Measurements from ENCODE around the gene HMGXB3.

HMGXB3 gene

DNA sequence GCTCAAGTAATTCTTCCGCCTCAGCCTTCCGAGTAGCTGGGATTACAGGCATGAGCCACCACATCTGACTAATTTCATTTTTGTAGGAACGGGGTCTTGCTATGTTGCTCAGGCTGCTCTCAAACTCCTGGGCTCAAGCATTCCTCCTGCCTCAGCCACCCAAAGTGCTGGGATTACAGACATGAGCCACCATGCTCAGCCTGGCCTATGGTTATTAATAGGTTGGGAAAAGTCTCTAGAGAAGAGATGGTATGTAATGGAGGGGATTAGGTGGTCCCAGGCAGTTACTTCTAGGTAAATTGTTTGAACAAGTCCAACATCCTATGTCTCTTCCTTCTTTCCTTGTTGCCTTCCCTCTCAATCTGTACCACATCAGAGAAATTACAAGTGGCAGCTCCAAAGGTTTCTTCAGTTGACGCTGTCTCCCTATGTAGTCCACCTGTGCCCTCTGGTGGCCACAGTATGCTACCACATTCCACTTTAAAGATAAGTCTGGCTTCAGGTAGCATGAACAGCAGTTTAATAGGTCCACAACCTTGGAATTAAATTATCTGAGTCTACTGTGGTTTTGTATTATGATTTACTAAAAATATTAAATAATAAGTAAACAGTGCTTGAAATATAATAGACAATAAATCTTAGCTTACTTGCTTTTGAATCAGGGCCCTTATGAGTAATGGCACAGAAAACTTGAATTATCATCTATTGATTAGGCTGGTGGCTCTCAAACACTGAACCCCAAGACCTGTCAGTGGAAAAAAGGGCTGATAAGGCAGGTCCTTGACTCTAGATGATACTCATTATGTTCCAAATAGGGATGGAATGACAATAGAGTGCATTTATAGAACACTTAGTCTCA is 9.8 kb upstream of the HMGXB3 start:
- peak; percentile 37 for DNase-seq (ENCODE audit: low read depth)

GRCh38 chr5:149993471-149993870 is 7.1 kb upstream of the HMGXB3 start:
- DNase-seq (ENCODE audit: low read depth): no peak

DNA sequence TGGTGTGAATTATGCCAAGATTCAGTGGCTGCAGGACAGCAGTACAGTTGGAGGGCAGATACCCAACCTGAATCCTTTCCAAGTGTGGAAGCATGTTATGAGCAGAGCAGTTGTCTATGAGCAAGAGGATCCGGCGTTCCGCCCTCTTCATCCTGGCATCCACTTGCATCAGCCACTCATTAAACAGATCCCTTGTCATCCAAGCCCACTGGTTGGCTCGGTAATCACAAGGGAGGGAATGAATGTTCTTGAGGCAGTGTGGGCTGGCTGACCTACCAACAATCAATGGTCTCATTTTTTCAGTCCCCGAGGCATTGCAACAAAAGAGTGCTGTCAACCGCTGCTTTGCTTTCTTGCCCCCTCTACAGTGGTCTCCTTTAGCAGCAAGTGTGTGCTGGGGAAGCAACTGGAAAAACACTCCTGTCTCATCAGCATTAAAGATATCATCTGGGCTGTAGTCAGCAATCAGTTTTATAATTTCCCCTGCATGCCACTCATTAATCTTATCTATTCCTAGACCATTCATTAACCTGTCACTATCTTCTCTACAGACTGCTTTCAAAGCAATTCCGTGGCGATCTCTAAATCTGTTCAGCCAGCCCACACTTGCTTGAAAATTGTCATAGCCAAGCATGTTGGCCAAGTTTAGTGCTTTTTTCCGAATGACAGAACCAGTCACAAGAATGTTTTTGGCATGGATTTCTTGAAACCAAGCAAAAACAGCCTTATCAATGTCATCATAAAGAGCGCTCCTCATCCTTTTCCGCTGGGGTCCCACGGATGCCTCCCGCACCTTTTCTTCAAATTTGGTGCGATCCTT is 4.9 kb upstream of the HMGXB3 start:
- no peak for DNase-seq (ENCODE audit: low read depth)

DNA sequence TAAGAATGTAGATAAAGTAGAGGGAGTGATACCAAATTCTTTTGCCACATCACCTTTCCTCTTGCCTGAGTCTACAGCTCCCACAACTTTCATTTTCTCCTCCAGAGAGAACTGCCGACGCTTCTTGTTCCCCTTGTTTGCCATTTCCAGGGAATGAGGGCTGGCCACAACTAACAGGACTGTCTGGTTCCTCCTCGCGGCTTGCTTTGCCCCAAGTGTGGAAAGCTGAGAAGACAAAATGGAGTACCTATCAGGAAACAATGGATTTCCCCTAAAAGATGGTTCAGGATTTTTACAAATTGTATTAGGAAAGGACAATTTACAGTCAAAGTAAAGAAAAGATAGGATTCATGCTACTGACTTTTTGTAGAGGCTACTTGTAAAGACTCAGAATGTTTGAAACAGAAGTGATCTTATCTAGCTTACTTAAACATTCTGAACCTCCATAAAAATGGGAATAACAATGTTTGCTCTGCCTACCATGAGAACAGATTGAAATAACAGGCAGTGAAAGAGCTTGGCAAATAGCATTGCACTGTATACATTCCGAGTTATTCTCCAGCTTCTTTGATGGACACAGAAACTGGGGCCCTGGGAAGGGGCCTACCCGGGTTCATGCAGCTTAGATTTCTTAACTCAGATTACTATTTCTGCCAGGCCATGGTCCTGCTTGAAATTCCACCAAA is 4.2 kb upstream of the HMGXB3 start:
- DNase-seq (ENCODE audit: low read depth): no peak

- no peak for DNase-seq (ENCODE audit: low read depth)
Observed at GRCh38 chr5:149998281-149998680, 2.3 kb upstream of the HMGXB3 start.

DNA sequence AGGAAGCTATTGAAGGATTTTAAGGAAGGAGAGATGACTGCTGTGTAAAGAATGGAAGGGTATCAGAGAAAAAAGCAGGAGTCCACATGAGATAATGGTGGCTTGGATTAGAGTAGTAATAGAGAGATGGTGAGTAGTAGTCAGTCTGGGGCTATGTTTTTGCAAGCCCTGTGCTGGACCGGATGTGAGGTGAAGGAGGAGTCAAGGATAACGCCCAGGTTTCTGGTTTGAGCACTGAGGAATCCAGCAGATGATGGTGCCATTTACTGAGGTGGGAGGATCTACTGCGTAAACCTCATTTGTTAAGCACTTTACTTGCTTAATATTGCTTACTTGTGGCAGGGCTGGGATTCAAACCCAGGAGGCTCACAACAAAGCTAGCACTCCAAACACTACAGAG is 1.2 kb upstream of the HMGXB3 start:
- DNase-seq (ENCODE audit: low read depth): no peak

DNA sequence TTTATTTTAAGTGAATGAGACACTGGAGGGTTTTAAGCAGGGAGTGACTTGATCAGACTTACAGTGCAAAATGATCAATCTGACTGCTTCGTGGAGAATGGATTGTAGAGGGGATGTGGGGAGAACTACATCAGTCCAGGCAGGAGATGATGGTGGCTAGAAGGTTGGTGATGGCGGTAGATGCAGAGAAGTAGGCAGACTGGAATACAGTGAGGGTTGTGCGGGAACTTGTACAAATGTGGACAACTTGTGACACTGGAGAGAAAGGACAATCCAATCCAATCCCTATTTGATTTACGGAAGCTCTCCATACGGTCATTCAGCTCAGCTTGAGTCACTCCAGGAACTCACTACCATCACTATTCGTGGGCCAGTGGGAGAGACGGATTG is 678 bp upstream of the HMGXB3 start:
- DNase-seq (ENCODE audit: low read depth): no peak

DNA sequence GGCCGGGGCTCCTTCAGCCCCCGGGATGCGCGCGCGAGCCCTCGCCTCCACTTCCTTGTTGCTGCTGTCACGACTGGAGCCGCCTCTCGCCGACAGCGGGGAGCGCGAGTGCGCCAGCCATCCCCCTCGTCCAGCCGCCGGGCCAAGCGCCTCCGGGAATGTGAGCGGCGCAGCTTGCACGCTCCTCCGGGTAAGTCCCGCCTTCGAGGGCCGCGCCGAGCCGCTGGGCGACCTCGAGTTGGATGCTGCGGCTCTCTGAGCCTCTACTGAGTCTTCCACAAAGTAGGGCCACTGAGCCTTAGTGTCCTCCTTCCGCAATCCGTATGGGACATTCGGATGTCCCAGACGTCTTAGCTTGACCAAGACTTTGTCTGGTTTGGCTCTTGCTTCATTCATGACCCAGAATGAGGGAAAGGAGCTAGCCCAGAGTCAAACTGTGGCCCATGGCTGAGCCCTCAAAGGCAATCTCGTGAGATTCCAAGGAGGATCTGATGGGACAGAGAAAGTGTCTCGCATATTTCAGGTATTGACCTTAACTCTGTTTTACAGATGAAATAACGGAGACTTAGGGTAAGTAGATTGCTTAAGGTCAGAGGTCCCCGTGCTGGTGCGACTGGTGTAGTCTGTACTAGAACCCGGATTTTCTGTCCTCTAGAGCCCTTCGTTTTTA is 586 bp downstream of the HMGXB3 start:
- DNase-seq (ENCODE audit: low read depth): no peak

- peak; percentile 45 for DNase-seq (ENCODE audit: low read depth)
Observed at GRCh38 chr5:150001660-150002486, 1.3 kb downstream of the HMGXB3 start.

GRCh38 chr5:150006318-150006717 is 5.8 kb downstream of the HMGXB3 start:
- no peak for DNase-seq (ENCODE audit: low read depth)

DNA sequence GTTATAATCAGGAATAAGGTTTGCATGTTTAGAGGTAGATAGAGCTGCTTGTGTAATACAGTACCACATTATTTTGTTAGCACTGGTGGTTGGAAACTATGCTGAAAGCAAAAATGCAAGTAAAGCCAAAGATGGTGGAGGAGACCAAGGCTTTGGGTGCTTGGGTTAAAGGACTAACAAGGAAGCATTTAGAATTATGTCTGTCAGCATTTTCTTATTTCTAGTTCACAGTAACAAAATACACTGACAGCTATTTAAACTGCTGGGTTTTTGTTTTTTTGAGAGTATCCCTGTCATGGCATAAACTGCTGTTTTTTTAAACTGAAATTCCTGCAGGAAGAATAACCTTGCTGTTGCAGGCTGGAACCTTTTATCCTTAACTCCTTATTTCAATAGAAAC is 6.5 kb downstream of the HMGXB3 start:
- DNase-seq (ENCODE audit: low read depth): no peak

DNA sequence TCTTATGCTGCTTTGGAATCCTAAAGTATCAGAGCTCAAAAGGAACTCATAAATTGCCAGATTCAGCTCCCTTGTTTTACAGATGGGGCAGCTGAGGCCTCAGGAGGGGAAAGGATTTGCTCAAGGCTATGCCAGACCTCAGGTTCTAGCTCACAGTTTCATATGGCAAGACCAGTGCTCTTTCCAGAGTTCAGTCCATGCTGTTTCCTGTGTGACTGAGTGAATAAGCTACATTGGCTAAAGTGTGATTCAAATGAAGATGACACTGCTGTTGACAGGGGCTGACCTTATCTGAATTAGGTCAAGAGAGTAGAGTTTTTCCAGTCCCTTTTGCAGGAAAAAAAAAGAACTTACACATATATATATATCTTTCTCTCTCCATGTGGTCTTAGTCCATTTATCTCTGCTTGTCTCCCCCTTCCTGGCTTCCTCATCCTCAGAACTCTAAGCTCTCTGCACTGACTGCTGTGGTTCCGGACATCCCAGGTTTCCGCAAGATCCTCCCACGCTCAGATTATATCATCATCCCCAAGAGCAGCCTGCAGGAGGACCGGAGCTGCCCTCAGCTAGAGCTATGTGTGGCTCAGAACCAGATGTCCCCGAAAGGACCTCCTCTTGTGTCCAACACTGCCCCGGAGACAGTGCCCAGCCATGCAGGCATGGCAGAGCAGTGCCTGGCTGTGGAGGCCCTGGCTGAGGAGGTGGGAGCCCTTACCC is 9.3 kb downstream of the HMGXB3 start:
- no peak for DNase-seq (ENCODE audit: low read depth)

DNA sequence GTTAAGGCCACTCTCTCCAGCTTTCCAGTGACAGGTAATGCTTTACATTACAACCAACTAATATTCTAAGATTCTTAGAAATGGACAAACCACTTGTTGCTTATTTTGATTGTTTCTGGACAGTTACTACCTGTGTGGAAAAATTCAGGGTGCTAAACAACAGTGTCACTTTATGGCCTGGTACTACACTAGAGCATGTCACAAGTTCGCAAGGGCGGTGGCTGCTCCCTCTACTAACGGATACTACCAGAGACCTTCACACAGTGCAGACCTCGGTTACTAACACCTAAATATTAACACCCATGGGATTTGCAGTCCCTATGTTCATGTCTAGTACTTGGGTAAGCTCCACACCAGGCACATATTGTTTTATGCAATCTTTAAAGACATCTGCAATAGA is 13.4 kb downstream of the HMGXB3 start:
- DNase-seq (ENCODE audit: low read depth): no peak

DNA sequence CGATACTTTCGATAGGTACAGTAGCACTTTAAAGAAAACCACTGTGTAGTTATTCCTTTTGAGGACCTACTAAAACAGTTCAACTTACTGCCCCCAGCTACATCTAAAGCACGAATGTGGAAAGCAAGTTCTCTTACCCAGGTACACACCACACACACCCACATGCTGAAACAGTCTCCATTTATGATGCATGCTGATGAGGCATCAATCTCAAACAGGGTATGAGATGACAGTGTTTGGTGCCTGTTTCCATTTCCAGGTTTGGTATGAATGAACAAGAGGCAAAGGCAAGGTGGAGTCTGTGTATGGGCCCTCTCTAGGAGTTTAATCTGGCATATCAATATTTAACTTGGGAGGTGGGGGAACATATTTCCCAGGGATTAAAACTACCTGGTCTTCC is 13.9 kb downstream of the HMGXB3 start:
- DNase-seq (ENCODE audit: low read depth): no peak

DNA sequence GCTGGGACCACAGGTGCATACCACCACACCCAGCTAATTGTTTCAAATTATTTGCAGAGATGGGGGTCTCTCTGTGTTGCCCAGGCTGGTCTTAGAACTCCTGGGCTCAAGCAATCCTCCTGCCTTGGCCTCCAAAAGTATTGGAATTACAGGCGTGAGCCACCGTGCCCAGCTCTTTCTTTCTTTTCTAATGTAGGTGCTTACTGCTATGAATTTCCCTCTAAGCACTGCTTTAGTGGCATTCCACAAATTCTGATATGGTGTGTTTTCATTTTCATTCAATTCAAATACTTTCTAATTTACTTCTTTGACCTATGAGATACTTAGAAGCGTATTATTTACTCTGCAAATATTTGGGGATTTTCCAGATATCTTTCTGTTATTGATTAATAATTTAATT is 14.9 kb downstream of the HMGXB3 start:
- DNase-seq (ENCODE audit: low read depth): no peak

DNA sequence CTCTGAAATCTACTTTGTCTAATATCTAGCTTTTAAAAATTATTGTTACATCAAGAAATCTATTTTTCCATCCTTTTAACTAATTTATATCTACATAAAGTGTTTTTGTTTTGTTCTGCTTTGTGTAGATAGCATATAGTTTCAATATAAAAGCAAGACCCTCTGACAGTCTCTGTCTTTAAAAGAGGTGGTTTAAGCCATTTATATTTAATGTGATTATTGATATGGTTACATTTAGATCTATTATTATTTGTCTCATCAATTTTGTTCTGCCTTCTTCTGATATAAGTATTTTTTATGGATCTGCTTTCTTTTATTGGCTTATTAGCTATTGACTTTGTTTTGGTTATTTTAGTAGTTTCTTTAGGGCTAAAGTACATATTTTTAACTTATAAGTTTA is 16.0 kb downstream of the HMGXB3 start:
- no peak for DNase-seq (ENCODE audit: low read depth)

DNA sequence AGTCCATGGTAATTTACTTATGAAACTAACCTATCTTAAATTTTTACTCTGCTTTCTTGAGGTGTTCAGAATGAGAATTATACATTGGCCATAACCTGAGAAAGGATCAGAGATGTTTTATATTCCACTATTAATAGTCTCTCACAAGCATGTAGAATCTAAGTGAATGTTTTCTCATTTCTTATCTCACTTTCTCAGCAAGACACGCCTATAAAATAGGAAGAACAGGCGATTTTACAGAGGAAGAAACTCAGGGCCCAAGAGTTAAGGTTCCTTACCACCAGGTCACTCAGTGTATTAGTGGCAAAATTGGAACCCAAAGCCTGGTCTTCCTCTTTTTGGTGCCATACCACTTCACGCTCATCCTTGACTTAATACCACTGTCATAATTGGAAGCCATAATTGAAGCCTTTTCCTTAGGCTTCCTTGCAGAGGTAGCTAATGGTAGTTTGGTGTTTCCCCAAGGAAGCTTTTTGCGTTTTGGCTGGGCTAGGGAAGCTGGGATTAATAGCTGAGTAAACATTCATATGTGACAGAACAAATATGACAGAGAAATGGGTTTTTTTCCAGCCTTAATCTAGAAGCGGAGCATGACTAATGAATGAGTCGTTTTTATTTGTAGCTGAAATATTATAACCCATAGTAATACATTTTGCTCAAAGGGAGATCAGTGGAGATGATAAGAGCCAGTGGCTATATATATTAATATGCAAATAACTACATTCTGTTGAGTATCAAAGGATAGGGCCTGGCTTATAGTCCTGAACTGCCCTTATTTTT is 16.9 kb downstream of the HMGXB3 start:
- no peak for DNase-seq (ENCODE audit: low read depth)

- no peak for DNase-seq (ENCODE audit: low read depth)
Observed at GRCh38 chr5:150020249-150020648, 19.7 kb downstream of the HMGXB3 start.

DNA sequence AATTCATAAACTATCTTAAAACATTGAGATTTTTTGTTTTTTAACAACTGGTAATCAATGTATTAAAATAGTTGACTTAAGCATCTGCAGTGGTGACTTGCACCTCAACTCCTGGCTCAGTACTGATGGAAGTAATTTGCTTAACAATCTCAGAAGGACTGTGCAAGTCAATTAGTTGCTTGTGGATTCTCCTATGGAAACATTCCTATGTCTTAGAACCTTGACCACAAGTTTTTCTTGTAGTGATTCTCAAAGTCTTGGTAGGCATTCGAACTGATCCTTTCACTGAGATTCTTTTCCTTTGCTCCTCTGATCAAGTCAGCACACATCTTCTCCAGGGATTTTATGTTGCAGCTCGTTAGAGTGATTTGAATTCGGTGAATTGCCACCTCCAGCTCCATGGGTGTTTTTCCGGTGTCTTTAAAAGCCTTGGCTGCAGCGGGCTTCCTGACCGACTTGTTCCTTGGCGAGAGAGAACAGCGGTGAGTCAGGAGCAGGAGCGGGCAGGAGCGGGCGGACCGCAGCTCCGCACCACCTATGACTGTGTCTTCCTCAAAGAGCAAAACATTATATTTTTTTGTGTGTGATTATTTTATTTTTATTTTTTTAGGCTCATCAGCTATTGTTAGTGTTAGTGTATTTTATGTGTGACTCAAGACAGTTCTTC is 21.1 kb downstream of the HMGXB3 start:
- no peak for DNase-seq (ENCODE audit: low read depth)
